ENCODE measurements around the gene NOS1AP.

GRCh38 chr1:162182090-162182489 lies 112.6 kb downstream of the NOS1AP start:
- TF ChIP-seq POLR2A (IDR thresholded peaks at IDR 0.05) (no peak), CTCF (IDR thresholded peaks at IDR 0.05) (no peak)

All from vagina (tissue), 2 donors.